OCI-LY7 (cell line): Measurements from ENCODE around the gene METTL22. TPM values are rescaled to one million over a fixed set of nuclear protein-coding genes. Genes with fewer than 3 reads are reported as not detected.

Source experiments
- BruUV-seq: library from RNA; stranded (reverse); fragments of 400-500 nt; replicated peaks from 2 replicates; lab custom pipeline; 2021; lab: Mats Ljungman, UMichigan
- CTCF ChIA-PET: fragments of 300-600 bp; sonication (Branson Sonifier 250); formaldehyde crosslinking; loops from one replicate; lab custom pipeline; 2022; ENCODE audit warnings: antibody characterized with exemption; ENCODE audit not compliant: unreplicated experiment; lab: Charles Lee
- POLR2A ChIA-PET: fragments of 300-600 bp; sonication (Branson Sonifier 250); formaldehyde crosslinking; loops from one replicate; lab custom pipeline; 2022; ENCODE audit warnings: antibody characterized with exemption; lab: Charles Lee
- DNase-seq: peaks from one replicate; pipeline ENCODE4 v3.0.0-alpha.2; 2015; ENCODE audit warnings: low spot score
- H2AFZ ChIP-seq: fragments of 200-600 bp; sonication (generic), shearing (Covaris generic); 2 replicates; pipeline ENCODE4 v1.6.1; 2014; ENCODE audit warnings: mild to moderate bottlenecking, antibody characterized with exemption, low read length, moderate library complexity
- H3K27ac ChIP-seq: fragments of 200-600 bp; sonication (generic); 2 replicates; pipeline ENCODE4 v1.5.1; 2014; ENCODE audit warnings: mixed run types, low read depth, mild to moderate bottlenecking, moderate library complexity, low read length, inconsistent platforms; ENCODE audit not compliant: poor library complexity, severe bottlenecking
- H3K36me3 ChIP-seq: fragments of 200-600 bp; sonication (generic); 2 replicates; pipeline ENCODE4 v1.6.1; 2014; ENCODE audit warnings: mild to moderate bottlenecking, antibody characterized with exemption, low read length, moderate library complexity, mixed read lengths; ENCODE audit not compliant: insufficient read depth
- H3K4me1 ChIP-seq: fragments of 200-600 bp; sonication (generic); 2 replicates; pipeline ENCODE4 v1.5.1; 2014; ENCODE audit warnings: mild to moderate bottlenecking, low read length; ENCODE audit not compliant: insufficient read depth, poor library complexity, severe bottlenecking
- H3K4me2 ChIP-seq: fragments of 200-600 bp; sonication (generic); 2 replicates; pipeline ENCODE4 v1.6.1; 2014; ENCODE audit warnings: mild to moderate bottlenecking, low read length
- H3K4me3 ChIP-seq: fragments of 200-600 bp; sonication (generic); 2 replicates; pipeline ENCODE4 v1.5.1; 2014; ENCODE audit warnings: mild to moderate bottlenecking, low read depth, low read length; ENCODE audit not compliant: poor library complexity, severe bottlenecking
- H3K79me2 ChIP-seq: fragments of 200-600 bp; sonication (generic); 2 replicates; pipeline ENCODE4 v1.6.1; 2016; ENCODE audit warnings: low read depth, mild to moderate bottlenecking, low read length, moderate library complexity, mixed read lengths; ENCODE audit not compliant: insufficient read depth
- H3K9me2 ChIP-seq: fragments of 200-600 bp; sonication (generic); 2 replicates; pipeline ENCODE4 v1.6.1; 2016; ENCODE audit warnings: mild to moderate bottlenecking, low read length, mixed read lengths; ENCODE audit not compliant: insufficient read depth
- H3K9me3 ChIP-seq: fragments of 200-600 bp; sonication (generic); 2 replicates; pipeline ENCODE4 v1.6.1; 2014; ENCODE audit warnings: mild to moderate bottlenecking, mixed run types, low read length, mixed read lengths
- H4K20me1 ChIP-seq: fragments of 200-600 bp; sonication (generic); 2 replicates; pipeline ENCODE4 v1.6.1; 2014; ENCODE audit warnings: mild to moderate bottlenecking, antibody characterized with exemption, low read length, moderate library complexity, mixed read lengths; ENCODE audit not compliant: insufficient read depth
- EZH2phosphoT487 ChIP-seq: fragments of 200-600 bp; sonication (generic); IDR thresholded peaks from 2 replicates; pipeline ENCODE4 v1.6.1; 2018; ENCODE audit warnings: low read depth, borderline replicate concordance, mild to moderate bottlenecking, mixed run types, antibody characterized with exemption, low read length, moderate library complexity, mixed read lengths
- intact Hi-C: fragments of 100-400 bp; cut with micrococcal nuclease; formaldehyde crosslinking; loops from one replicate; pipeline ENCODE4 v1.10.0; 2022; ENCODE audit not compliant: unreplicated experiment
- total RNA-seq, 2 experiments: library from RNA; depleted of rRNA in 1 of 2; stranded (reverse); fragments of >200 nt in 1 of 2; shearing (Covaris generic) in 1 of 2; gene quantifications; 2 replicates each; pipeline ENCODE4 v1.2.3, GENCODE V29; 2014 to 2022
- TF ChIP-seq, protein P1 (sequence below): fragments of 200-600 bp; sonication (generic); conservative IDR thresholded peaks from 2 replicates; pipeline ENCODE4 v1.5.1; 2014; ENCODE audit warnings: mild to moderate bottlenecking, antibody characterized with exemption, low read length, moderate library complexity, mixed read lengths

METTL22 gene
- total RNA-seq, 2 experiments from 2014 or later: 22.4 to 55.0 TPM

DNA sequence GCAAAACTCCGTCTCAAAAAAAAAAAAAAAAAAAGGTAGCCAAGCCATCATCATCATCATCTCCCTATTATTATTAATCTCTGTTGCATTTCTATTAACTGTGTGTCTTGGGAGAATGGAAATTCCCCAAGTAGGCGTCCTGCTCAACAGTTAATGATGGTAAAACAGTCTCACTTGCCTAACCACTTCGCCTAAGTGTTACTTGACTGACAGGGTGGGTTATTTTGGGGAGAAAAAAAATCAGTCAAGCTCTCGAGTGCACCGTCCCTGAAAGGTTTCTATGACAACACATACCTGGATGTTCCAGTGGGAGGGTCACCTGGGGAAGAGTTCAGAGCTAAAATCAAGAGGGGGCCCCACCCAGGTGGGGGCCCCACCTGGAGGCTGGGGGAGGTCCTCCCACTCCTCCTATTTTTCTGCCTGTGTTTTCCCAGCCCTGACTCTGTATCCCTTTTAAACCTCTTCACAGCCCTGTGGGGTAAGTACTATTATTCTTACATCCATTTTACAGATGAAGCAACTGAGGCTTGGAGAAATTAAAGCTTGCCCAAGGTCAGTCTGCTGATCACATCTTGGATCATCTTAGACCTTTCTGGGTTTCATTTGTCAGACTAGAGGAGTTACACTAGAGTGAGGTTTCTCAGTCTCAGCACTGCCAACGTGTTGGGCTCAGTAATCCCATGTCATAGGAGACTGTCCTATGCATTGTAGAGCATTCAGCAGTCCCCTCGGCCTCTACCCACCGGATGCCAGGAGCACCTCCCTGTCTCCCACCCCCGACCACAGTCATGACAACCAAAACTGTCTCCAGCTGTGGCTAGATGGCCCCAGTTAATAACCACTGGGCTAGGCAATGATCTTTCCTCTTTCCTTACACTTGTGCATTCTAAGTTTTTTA, 41.9 kb downstream of the METTL22 start:
- Histone ChIP-seq H3K9me3 (no peaks in the 10 kb centered on the region), H3K27ac (no peak overlapping the region), H3K36me3 (no peaks in the 10 kb centered on the region), H3K4me3 (no peak overlapping the region), H3K9me2 (no peaks in the 10 kb centered on the region), H3K4me2 (no peak overlapping the region), H3K4me1 (no peaks in the 10 kb centered on the region), H3K79me2 (no peaks in the 10 kb centered on the region), H2AFZ (no peak overlapping the region), H4K20me1 (no peaks in the 10 kb centered on the region)
- DNase-seq: no peak
- TF ChIP-seq, protein P1, sequence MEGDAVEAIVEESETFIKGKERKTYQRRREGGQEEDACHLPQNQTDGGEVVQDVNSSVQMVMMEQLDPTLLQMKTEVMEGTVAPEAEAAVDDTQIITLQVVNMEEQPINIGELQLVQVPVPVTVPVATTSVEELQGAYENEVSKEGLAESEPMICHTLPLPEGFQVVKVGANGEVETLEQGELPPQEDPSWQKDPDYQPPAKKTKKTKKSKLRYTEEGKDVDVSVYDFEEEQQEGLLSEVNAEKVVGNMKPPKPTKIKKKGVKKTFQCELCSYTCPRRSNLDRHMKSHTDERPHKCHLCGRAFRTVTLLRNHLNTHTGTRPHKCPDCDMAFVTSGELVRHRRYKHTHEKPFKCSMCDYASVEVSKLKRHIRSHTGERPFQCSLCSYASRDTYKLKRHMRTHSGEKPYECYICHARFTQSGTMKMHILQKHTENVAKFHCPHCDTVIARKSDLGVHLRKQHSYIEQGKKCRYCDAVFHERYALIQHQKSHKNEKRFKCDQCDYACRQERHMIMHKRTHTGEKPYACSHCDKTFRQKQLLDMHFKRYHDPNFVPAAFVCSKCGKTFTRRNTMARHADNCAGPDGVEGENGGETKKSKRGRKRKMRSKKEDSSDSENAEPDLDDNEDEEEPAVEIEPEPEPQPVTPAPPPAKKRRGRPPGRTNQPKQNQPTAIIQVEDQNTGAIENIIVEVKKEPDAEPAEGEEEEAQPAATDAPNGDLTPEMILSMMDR: no peak
- TF ChIP-seq EZH2phosphoT487: no peak
- intact Hi-C loops: no loop called here
- BruUV-seq: no TSS peak
- CTCF ChIA-PET: no interaction called here
- POLR2A ChIA-PET: interaction anchor here (0.8 kb wide), 1 partner anchor 10 kb away, joined by 6 read pairs; no protein-coding TSS in a partner anchor

DNA sequence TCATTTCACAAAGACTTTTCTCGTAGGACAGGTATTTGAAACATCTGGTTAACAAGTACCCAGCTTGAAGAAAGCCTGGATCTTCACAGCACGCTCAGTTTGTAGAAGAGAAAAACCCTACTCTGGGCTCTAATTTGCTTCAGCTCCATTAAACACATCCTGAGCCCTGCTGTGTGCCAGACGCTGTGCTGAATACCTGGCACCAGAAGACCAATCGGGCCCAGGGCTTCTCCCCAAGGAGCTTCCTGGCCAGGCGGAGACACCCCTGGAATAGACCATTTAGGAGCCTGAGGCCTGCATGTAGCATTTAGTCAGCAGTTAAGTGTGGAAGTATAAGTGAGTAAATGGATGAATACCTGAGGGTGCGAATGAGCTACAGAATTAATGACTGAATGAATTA, 44.0 kb downstream of the METTL22 start:
- Histone ChIP-seq H3K9me3 (no peaks in the 10 kb centered on the region), H3K4me1 (no peaks in the 10 kb centered on the region), H3K9me2 (no peaks in the 10 kb centered on the region), H3K27ac (no peak overlapping the region), H3K4me2 (no peak overlapping the region), H3K4me3 (no peak overlapping the region), H2AFZ (no peak overlapping the region), H4K20me1 (no peaks in the 10 kb centered on the region), H3K79me2 (no peaks in the 10 kb centered on the region), H3K36me3 (no peaks in the 10 kb centered on the region)
- intact Hi-C loops: no loop called here
- no peak for DNase-seq
- ChIA-PET POLR2A (no interaction called here), CTCF (no interaction called here)
- no TSS peak for BruUV-seq
- TF ChIP-seq, protein P1: no peak
- TF ChIP-seq EZH2phosphoT487: no peak

DNA sequence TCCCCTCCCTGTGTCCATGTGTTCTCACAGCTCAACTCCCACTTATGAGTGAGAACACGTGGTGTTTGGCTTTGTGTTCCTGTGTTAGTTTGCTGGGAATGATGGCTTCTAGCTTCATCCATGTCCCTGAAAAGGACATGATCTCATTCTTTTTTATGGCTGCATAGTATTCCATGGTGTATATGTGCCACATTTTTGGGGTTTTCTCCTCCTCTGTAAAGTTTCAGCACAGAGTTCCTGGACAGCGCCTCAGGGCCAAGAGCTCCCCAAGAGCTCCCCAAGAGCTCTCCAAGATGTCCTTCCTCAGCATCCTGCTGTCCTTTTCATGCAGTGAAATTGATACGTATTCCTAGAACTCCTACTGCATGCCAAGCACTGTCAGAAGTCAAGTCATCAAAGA, 46.0 kb downstream of the METTL22 start:
- Histone ChIP-seq H4K20me1 (no peaks in the 10 kb centered on the region), H3K9me3 (no peaks in the 10 kb centered on the region), H3K36me3 (no peaks in the 10 kb centered on the region), H3K9me2 (no peaks in the 10 kb centered on the region), H3K27ac (no peak overlapping the region), H3K4me1 (no peaks in the 10 kb centered on the region), H2AFZ (no peak overlapping the region), H3K4me2 (no peak overlapping the region), H3K79me2 (no peaks in the 10 kb centered on the region), H3K4me3 (no peak overlapping the region)
- BruUV-seq: no TSS peak
- no peak for DNase-seq
- intact Hi-C loops: no loop called here
- ChIA-PET POLR2A (interaction anchor here (0.5 to 1.0 kb wide), 2 partner anchors 98 to 413 kb away, joined by 3 read pairs; no protein-coding TSS in a partner anchor), CTCF (no interaction called here)
- TF ChIP-seq EZH2phosphoT487: no peak
- TF ChIP-seq, protein P1: no peak
